HG03039 (cell line): ENCODE measurements around the gene PPFIBP2.
"Not testable (repeated sequence)": the region's sequence is repeated elsewhere in the genome, so short reads cannot be mapped to it uniquely, and the experiment has no call there.

Experiments used
- ATAC-seq: cut with Tn5 transposase; IDR thresholded peaks from one replicate; pipeline ENCODE4 v1.9.1; 2021; ENCODE audit warnings: mild to moderate bottlenecking, moderate library complexity; ENCODE audit not compliant: unreplicated experiment

PPFIBP2 gene

DNA sequence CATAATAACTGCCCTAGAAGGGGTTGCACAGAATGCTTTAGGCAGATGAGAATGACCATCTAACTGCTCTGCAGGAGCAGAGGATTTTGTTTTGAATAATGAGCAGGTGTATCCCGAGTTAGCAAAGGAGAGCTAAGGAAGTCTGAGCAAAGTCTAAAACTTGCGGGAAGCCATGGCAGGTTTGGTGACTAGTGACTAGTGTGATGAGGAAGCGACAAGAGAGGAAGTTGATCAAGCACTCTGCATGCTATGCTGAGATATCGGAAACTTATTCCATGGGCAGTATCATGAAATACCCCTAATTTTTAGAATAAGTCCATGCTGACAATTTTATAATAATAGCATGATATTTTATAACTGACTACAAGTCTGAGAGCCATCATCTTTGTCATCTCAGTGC lies 15.6 kb upstream of the PPFIBP2 start:
- no peak for ATAC-seq

DNA sequence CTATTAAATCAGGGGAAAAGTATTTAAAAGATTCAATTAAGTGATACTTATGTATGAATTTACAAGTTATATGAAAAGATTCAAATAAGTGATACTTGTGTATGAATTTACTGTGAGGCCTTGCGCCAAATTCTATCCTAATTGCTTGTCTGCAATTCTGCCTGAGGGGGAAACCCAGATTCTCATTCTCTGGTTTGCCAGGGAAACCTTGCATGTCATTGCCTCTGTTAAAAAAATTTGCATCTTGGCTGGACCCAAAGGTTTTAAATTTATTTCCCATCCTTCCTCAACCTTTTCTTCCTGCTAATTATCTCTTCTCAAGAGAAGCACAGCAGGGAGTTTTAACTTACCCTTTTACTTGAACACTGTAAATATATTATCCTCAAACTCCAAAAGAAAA lies 14.7 kb upstream of the PPFIBP2 start:
- no peak for ATAC-seq

DNA sequence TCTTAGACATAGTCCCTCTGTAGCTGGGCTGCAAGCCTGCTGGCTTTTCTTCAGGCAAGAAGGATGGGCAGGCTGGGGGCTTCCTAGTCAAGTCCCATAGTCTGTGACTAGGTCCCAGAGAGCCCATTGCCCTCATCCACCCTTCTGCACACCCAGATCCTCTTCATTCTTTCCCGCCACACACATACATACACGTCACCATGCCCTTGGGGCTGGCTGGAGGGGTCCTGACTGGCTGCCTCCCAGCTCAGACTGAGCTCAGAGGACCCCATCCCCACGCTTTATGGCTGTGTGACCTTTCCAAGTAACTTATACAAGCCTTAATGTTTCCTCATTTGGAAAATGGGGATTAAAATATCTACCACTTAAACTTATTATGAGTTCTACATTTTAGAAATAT lies 13.5 kb upstream of the PPFIBP2 start:
- ATAC-seq: no peak

DNA sequence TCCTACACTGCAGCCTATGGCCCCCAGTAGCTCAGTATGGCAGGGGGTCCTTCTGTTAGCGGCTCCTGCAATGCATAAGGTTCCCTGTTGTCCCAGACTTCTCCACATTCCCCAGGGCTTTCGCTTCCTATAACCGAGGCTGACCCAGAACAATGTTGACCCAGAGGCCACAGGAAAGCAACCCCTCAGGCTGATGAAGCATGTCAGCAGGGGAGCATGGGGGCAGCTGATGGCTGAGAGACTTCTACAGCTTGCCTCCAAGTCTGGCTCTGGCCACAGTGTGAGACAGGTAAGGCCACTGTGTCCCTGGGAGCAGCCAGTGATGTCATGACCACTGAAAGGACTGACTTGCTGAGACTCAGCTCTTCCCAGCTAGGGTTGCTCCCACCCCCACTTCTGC lies 12.5 kb upstream of the PPFIBP2 start:
- no peak for ATAC-seq

DNA sequence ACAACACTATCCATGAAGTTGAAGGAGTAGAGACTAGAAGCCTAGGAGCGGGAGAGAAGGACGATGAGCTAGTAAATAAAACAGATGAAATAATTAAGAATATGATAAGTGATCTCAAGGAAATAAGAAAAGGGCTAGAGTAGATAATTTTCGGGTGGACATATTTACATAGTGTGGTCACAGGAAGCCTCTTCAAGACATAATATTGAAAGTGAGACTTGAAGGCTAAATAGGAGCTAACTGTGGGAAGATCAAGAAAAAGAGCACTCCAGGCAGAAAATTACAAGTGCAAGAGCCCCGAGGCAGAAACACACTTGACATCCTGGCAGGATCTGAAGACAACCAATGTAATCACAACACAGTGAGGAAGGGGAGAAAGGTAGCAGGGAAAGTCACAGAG lies 11.9 kb upstream of the PPFIBP2 start:
- ATAC-seq: no peak

DNA sequence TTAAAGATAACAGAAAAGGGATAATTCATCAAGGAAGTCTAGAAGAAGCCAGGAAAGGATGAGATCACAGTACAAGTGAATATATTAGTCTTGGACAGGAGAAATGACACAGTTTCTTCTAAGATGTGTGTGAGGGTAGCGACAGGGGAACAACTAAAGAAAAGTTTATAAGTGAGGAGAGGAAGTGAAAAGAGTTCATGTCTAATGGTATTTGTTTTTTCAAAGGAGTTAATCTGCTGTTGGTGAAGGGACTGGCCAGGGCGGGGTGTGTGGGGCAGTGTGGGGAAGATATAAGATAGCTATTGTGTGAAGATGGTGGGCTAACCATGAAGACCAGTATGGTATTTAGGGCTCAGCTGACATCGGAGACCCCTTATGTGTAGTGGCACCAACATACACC lies 7.6 kb upstream of the PPFIBP2 start:
- no peak for ATAC-seq

DNA sequence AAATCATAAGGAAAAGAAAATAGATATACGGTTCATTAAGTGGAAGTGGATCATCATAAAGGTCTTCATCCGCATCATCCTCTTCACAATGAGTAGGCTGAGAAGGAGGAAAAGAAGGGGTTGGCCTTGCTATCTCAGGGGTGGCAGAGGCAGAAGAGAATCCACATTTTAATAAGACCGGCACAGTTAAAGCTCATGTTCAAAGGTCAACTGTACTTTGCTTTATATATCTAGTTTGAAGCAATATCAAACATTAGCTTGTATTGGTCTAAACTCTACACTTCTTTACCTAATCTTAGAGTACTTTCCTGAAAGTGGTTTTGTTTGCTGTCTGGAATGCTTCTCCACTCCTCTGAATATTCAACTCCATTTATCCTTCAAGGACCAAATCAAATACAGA lies 5.7 kb upstream of the PPFIBP2 start:
- ATAC-seq: no peak

DNA sequence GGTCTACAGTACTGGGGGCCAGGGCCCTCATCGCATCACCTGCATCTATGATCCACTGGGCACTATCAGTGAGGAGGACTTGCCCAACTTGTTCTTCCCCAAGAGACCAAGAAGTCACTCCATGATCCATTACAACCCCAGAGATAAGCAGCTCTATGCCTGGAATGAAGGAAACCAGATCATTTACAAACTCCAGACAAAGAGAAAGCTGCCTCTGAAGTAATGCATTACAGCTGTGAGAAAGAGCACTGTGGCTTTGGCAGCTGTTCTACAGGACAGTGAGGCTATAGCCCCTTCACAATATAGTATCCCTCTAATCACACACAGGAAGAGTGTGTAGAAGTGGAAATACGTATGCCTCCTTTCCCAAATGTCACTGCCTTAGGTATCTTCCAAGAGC lies 3.8 kb upstream of the PPFIBP2 start:
- no peak for ATAC-seq

DNA sequence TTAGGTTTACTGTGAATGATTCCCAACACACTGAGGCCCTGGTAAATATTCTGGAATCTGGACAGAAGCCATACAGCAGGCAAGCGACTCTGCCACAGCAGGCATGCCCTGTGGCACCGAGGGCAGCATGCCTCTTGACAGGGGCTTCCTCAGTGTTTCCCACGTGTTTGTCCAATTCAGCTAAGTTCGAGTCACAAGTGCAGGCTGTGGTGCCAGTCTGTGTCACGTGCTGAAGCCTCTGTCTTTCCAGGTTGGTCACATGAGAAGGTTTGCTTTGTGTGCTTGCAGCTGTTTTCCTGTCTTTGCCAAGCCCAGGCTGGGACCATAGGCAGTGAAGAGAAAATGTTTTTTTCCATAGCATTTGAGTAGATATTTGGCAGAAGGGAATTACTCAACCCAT lies 2.4 kb upstream of the PPFIBP2 start:
- no peak for ATAC-seq

DNA sequence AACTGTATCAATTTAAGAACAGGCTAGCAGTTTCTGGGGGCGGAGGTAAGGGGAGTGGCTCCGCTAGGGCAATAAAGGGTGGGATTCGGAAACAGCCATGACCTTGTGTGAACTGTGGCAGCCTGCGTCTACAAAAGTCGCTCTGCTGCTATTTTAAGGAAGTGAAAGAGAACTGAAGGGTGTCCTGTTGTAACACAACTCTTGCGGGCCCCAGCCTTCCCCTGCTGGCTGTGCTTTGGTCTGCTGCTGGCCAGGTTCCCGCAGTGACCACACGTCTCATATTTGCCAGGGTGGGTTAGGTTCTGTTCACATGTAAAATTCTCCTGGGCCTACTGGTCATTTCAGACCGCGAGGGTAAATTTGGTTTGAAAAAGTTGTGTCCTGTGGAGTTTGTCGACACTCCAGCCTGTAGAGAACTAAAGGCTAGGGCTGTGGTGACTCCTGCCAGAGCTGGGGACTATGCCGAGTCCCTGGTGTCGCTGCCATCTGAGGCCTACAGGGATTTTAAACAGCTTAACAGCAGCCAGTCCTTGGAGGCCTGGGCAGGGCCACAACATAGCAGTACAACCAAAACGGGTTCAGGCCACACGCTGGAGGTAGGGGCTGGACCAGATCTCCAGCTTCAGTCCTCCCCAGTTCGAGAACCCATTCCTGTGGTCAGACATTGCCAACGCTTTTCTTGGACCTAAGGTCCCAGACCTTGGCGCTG lies 1.1 kb upstream of the PPFIBP2 start:
- ATAC-seq: peak; percentile 52

DNA sequence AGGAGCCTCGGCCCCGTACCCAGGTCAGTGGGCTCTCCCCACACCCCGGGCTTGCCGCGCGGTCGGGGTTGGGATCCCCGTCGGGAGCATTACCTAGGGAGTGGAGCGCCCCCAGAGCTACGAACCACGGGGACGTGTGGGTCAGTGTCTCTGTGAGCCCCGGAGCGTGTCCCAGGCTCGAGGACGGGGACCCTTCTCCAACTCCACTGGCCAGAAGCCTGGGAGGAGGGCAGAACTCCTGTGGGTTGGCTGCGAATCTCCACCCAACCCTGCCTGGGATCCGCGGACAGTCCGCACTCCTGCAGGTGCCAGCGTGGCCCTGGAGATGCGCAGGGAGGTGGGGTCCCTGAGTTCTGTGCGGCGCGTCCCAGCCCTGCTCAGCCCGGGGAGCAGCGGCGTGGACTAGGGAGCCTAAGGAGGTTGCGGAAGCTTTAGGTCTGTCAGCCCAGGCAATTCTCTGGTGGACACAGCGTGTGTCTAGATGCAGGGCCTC lies 346 bp downstream of the PPFIBP2 start:
- ATAC-seq: no peak

DNA sequence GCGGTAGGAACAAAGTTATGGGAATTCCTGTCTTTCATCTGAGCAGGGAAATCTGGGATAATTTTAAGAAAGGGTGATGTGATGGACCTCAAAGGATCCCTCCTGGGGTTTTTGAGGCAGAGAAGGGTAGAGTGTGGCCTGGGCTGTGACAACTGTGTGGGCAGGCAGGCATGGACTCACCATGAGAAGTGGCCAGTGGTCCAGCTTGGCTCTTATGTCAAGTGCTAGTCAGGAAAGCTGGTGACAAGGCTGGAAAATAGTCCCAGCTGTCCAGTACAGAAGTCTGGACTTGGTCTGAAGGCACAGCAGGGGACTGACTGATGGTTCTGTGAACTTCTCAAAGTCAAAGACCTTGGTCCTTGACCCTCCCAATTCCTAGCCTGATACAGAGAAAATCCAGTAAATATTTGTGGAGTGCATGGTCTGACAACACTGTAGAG lies 1.7 kb downstream of the PPFIBP2 start:
- no peak for ATAC-seq

DNA sequence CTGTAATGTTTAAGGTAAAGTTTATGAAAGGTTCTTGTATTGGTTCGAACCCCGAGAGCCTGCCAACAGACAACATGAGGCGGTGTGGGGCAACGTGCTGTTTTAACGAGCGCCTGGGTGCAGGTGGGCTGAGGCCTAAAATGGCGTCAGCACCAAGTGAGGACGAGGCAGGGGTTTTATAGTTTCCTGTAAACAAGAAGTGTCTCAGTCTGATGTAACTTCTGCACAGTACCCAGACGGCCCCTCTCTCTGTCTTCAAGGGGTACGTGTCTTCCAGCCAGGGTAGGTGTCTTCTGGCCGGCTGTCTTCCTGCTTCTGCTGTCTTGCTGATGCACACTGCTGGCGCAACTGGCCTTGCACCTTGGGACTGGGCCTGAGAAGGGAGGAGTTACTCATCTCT lies 2.7 kb downstream of the PPFIBP2 start:
- no peak for ATAC-seq

DNA sequence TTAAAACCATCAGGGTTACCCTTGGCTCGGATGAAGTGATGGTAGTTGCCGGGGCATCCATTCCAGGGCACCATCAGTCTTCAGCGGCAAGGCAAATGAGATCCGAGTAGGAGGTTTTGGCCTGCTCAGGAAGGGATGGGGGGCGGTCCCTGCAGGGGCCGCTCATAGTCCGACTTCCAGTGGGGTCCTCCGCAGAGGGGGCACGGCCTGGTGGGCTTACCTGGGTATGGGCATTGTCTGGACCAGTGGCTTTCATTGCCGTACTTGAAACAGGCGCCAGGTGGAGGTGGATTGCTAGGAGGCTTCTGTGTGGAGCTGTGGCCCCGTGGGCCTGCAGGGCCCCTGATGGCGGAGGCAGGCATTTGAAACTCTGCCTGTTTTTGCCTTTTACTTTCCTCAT lies 3.9 kb downstream of the PPFIBP2 start:
- not testable (repeated sequence) for ATAC-seq

DNA sequence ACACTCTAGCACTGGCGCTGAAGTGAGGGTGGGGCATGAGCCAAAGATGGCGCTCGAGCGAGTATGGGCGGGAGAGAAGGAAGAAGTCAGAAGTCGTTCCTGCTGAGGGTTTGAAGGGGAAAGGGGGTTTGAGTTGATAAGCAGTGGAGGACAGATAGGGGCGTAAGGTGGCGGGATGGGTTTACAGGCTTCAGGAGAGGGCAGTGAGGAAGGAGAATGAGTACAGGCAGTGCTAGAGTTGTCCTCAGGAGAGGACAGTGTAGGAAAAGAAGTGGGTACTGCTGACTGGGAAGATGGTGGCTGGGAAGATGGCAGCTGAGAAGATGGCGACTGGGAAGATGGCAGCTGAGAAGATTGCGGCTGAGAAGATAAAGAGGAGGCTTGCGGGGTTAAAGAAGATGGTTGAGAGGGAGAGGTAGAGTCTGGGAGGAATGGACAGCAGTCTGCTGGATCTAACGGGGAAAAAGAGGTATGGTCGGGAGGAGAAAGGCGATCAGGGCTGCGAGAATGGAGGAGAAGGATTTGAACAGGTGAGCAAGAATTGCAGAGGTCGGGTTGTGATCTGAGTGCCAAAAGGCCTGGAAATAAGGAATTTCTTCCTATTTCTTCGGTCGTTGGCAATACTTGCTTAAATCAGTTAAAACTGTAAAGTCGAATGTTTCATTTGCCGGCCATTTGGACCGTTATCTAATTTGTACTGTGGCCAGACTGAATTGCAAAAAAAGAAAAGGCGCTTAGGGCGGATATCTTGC lies 5.2 kb downstream of the PPFIBP2 start:
- ATAC-seq: no peak

DNA sequence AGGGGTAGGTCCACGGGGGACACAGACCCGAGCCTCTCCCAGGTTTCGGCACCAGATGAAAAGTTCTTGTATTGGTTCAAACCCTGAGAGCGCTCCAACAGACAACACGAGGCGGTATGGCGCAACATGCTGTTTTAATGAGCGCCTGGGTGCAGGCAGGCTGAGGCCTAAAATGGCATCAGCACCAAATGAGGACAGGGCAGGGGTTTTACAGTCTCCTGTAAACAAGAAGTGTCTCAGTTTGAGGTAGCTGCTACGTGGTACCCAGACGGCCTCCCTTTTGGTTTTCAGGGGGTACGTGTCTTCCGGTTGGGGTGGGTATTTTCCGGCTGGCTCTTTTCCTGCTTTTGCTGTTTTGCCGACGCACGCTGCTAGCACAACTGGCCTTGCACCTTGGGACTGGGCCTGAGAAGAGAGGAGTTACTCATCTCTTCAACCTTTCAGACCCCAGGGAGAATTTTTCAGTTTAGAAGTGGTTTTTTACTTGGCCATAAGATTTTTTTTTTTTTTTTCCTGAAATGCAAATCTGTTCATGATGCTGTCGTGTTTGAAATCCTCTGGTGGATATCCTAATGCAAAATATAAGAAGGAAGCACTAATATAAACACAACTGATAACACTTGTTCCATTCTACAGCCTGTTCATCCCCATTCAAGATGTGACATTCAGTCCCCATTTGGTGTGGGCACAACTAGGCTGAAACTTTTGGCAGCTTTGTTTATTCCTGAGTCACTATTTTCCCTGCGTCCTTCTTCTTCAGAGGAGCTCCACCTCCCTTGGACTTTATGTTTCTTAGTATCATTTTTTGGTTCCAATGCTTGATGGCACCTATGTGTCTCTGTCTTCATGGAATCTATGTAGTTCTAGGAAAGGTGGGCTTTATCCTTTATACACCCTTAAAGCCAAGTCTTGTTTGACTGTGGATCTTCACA lies 6.5 kb downstream of the PPFIBP2 start:
- ATAC-seq: peak; percentile 48

DNA sequence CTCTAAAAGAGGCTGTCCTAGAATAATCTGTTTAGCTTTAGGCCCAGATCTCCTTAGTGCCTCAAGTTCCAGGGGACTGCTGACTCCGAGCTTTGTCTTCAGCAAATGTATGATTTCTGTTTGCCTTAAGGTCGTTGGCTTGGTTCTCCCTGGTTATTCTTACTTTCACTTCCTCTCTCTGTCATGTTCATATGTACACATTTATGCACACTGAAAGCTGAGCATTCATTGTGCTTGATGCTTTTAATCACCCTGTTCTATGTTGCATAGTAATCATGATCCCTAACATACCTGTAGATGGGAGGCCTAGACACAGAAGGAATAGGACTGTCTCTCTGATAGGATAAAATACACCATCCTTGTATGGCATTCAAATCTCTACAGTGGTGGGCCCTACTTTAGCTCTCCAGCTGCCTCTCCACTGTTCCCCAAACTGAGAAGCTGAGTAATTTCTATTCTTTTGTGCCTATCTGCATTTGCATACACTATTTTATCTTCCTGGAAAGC lies 7.2 kb downstream of the PPFIBP2 start:
- peak; percentile 59 for ATAC-seq

DNA sequence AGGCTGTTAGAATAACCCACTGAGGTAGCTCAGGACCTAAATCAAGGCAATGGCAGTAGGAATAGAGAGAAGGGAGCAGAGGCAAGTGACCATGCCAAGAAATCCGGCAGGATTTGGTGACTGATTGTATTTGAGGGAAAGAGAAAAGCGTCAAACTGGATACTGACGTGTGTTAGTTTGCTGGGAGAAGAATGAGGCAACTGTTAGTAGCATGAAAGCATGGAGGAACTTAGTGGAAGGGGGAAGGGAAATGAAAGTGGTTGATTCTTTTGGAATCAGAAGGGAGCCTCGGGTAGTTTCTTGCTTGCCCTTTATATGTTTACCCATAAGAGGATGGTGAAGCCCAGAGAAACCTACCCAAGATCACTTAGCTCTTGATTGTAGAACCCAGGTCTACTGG lies 8.3 kb downstream of the PPFIBP2 start:
- ATAC-seq: no peak

DNA sequence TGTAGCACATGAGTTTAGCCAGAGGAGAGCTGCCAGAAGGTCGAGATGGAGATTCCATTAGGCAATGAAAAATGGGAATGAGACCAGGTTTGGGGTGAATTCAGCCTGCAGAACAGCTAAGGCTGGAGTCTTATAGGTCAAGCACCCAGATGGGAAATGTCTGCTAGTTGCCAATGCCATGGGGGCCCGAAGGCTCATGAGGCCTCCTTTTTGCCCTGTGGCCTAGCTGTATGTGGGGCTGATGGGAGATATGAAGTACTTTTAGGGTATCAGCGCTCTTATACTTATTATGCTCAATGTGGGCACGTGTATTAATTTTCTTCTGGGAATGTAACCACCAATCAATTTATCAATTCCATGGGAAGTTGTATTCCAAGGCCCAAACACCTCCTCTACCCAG lies 8.7 kb downstream of the PPFIBP2 start:
- ATAC-seq: no peak

DNA sequence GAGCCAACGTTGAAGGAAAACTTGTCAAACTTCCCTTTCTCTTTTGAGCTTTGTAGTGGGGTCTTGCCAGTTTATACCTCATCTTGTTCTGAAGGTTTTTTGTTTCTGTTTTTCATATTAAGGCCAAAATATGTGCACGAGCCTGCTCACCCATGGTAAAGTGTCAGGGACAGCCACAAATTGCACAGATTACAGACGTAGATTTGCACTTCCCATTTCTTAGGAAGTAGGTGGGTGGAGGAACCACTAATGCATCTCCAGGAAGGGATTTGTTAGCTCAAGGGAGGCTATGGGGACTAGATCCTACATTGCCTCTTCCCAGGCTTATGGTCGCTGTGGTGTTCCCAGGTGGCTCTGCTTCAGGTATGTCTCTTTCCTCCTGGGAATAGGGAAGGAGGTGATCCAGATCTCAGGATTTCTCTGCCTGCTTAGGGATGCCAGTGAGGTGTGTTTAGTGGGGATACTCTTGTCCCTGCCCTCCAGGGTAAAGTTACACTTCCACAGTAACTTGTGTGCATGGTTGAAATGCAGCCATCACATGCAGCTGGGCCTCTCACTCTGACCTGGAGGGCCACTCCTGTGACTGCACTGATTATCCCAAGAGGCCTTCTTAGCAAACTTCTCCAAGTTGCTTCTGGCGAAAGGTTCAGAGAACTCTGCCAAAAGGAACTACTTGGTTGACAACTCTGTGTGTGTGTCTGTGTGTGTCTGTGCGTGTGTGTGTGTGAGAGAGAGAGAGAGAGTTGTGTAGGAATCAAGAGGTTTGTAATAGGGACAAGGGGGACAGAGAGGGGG lies 9.8 kb downstream of the PPFIBP2 start:
- ATAC-seq: no peak
